SK-N-SH (cell line): ENCODE results near the gene CANT1.
A peak's percentile ranks its signal among the peaks of the same experiment; 100 is the strongest.

Experiments
- EP300 ChIP-seq, 2 experiments: IDR thresholded peaks; 2 replicates each; pipeline versions ENCODE4 v1.4.0 to v1.6.1; 2012; ENCODE audit warnings: borderline replicate concordance in 1 of 2, low read depth in 1 of 2, low read length in 1 of 2
- GATA2 ChIP-seq: sonication (generic); formaldehyde crosslinking; IDR thresholded peaks from 2 replicates; pipeline ENCODE4 v1.5.0; 2020; ENCODE audit warnings: mild to moderate bottlenecking, missing genetic modification reagents
- POLR2AphosphoS5 ChIP-seq: IDR thresholded peaks from 2 replicates; pipeline ENCODE4 v1.6.1; 2012; ENCODE audit warnings: low read depth, low read length
- RAD21 ChIP-seq: IDR thresholded peaks from 2 replicates; pipeline ENCODE4 v1.6.1; 2012; ENCODE audit warnings: mild to moderate bottlenecking, low read length
- RCOR1 ChIP-seq: fragments of 150-350 bp; IDR thresholded peaks from 2 replicates; pipeline ENCODE4 v1.6.1; 2017; ENCODE audit warnings: antibody characterized with exemption, low read length
- TF ChIP-seq, protein P1 (sequence below): fragments of 200-600 bp; sonication (generic); IDR thresholded peaks from 2 replicates; pipeline ENCODE4 v1.6.1; 2017; ENCODE audit warnings: antibody characterized with exemption, mild to moderate bottlenecking, moderate library complexity
- TF ChIP-seq, protein P2 (sequence below): IDR thresholded peaks from 2 replicates; pipeline ENCODE4 v1.4.0; 2012; ENCODE audit warnings: low read depth, borderline replicate concordance
- TF ChIP-seq, protein P3 (sequence below): IDR thresholded peaks from 2 replicates; pipeline ENCODE4 v1.4.0; 2012; ENCODE audit warnings: low read depth

DNA sequence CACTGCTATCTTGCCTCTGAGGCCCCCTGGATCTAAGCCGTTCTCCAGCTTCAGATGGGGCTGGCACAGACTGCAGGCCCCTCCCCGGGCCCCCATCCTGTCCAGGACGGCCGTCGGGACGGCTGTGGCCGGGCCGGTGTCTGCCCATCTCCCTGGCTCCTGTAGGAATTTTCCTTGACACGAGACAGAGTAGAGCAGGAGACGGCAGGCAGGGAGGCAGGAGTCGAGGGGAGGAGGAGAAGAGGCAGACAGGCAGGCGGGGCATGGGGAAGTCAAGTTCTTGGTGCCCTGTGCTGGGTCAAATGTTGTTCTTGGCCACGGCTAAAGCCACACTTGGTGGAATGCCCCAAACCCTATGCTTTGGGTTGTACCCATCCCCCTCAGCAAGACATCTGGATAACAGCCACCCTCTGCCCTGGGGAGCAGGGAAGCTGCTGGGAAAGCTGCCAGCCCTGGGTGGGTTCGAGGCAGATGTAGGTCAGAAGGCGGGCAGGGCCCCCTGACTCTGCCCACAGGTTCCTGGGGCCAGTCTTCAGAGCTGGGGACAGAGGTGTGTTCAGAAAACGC, 18.4 kb upstream of the CANT1 start:
- TF ChIP-seq, protein P1, sequence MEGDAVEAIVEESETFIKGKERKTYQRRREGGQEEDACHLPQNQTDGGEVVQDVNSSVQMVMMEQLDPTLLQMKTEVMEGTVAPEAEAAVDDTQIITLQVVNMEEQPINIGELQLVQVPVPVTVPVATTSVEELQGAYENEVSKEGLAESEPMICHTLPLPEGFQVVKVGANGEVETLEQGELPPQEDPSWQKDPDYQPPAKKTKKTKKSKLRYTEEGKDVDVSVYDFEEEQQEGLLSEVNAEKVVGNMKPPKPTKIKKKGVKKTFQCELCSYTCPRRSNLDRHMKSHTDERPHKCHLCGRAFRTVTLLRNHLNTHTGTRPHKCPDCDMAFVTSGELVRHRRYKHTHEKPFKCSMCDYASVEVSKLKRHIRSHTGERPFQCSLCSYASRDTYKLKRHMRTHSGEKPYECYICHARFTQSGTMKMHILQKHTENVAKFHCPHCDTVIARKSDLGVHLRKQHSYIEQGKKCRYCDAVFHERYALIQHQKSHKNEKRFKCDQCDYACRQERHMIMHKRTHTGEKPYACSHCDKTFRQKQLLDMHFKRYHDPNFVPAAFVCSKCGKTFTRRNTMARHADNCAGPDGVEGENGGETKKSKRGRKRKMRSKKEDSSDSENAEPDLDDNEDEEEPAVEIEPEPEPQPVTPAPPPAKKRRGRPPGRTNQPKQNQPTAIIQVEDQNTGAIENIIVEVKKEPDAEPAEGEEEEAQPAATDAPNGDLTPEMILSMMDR, result no peak
- TF ChIP-seq, protein P2, sequence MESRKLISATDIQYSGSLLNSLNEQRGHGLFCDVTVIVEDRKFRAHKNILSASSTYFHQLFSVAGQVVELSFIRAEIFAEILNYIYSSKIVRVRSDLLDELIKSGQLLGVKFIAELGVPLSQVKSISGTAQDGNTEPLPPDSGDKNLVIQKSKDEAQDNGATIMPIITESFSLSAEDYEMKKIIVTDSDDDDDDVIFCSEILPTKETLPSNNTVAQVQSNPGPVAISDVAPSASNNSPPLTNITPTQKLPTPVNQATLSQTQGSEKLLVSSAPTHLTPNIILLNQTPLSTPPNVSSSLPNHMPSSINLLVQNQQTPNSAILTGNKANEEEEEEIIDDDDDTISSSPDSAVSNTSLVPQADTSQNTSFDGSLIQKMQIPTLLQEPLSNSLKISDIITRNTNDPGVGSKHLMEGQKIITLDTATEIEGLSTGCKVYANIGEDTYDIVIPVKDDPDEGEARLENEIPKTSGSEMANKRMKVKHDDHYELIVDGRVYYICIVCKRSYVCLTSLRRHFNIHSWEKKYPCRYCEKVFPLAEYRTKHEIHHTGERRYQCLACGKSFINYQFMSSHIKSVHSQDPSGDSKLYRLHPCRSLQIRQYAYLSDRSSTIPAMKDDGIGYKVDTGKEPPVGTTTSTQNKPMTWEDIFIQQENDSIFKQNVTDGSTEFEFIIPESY, result no peak
- TF ChIP-seq RAD21 (no peak), RCOR1 (peak; percentile 94), EP300 (IDR thresholded peaks at IDR 0.05; ENCODE audit: borderline replicate concordance in 1 of 2, low read depth in 1 of 2, low read length in 1 of 2) (peak; percentile 32 to 88; a peak in 3 of 4 replicates), GATA2 (CRISPR knock-in tag) (peak; percentile 47), POLR2AphosphoS5 (peak; percentile 46; the same call in 1 of the 2 replicates)
- TF ChIP-seq, protein P3, sequence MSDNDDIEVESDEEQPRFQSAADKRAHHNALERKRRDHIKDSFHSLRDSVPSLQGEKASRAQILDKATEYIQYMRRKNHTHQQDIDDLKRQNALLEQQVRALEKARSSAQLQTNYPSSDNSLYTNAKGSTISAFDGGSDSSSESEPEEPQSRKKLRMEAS, result no peak
